ENCODE measurements around the gene LIMK2. TPM values are rescaled to one million over a fixed set of nuclear protein-coding genes. Genes with fewer than 3 reads are reported as not detected.
A peak's percentile ranks its signal among the peaks of the same experiment; 100 is the strongest.
"Not testable (repeated sequence)": the region's sequence is repeated elsewhere in the genome, so short reads cannot be mapped to it uniquely, and the experiment has no call there.

The LIMK2 gene
- total RNA-seq, 3 donors from 2014 or later, result 18.6 to 22.6 (median 20.6) TPM

GRCh38 chr22:31244046-31244942 lies 32.2 kb downstream of the LIMK2 start:
- Mint-ChIP-seq H3K36me3 (ENCODE audit: insufficient read depth) (peaks cover 6% of the 10 kb centered on the region), H3K27me3 (ENCODE audit: low read depth) (no peaks in the 10 kb centered on the region), H3K4me3 (no peak overlapping the region), H3K9me3 (no peaks in the 10 kb centered on the region), H3K4me1 (ENCODE audit: low read depth) (peaks cover 27% of the 10 kb centered on the region)
- no peak for DNase-seq
- ATAC-seq, result no peak

DNA sequence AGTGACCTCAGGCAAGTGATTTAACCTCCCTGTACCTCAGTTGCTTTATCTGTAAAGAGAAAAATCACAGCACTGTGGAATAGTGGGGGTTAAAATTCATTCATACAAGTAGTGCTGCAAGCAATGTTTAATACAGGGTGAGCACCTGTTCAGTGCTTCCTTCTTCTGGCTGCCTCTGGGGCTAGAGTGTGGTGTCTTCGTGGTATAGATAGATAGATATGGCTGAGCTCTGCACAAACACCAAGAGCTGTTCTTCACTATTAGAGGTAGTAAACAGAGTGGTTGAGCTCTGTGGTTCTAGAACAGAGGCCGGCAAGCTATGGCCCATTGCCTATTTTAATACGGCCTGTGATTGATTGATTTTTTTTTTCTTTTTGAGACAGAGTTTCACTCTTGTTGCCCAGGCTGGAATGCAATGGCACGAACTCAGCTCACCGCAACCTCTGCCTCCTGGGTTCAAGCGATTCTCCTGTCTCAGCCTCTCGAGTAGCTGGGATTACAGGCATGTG lies 32.9 kb downstream of the LIMK2 start:
- ATAC-seq, result no peak
- H3K36me3 Mint-ChIP-seq (ENCODE audit: insufficient read depth), result peaks cover 6% of the 10 kb centered on the region
- no peaks in the 10 kb centered on the region for H3K27me3 Mint-ChIP-seq (ENCODE audit: low read depth)
- H3K4me3 Mint-ChIP-seq, result no peak overlapping the region
- H3K4me1 Mint-ChIP-seq (ENCODE audit: low read depth), result peaks cover 27% of the 10 kb centered on the region
- no peaks in the 10 kb centered on the region for H3K9me3 Mint-ChIP-seq
- DNase-seq, result no peak

- H3K9me3 Mint-ChIP-seq, H3K4me3 Mint-ChIP-seq: not testable (repeated sequence)
- peaks cover 27% of the 10 kb centered on the region for H3K4me1 Mint-ChIP-seq (ENCODE audit: low read depth)
Measured at GRCh38 chr22:31245998-31246397, 33.9 kb downstream of the LIMK2 start.

DNA sequence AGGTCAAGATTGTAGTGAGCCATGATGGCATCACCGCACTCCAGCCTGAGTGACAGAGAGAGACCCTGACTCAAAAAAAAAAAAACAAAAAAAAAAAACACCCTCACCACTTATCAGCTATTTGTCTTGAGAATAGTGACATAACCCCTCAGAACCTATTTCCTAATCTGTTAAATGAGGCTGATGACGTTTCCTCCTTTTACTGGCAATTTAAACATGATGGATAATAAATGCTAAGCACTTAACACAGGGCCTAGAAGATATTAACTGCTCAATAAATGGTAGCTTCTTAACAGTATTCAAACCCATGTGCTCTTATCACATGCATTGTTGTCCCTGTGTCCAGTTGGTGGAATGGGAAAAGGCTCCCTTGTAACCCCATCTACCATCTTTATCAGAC lies 34.6 kb downstream of the LIMK2 start:
- ATAC-seq (no peak), DNase-seq (no peak)
- Mint-ChIP-seq H3K4me1 (ENCODE audit: low read depth) (peaks cover 23% of the 10 kb centered on the region), H3K4me3 (no peak overlapping the region), H3K36me3 (ENCODE audit: insufficient read depth) (peaks cover 2% of the 10 kb centered on the region), H3K9me3 (no peaks in the 10 kb centered on the region), H3K27me3 (ENCODE audit: low read depth) (no peaks in the 10 kb centered on the region)

More at GRCh38 chr22:31245998-31246397, 33.9 kb downstream of the LIMK2 start:
- not testable (repeated sequence) for DNase-seq; H3K36me3 Mint-ChIP-seq (ENCODE audit: insufficient read depth); H3K27me3 Mint-ChIP-seq (ENCODE audit: low read depth); ATAC-seq

DNA sequence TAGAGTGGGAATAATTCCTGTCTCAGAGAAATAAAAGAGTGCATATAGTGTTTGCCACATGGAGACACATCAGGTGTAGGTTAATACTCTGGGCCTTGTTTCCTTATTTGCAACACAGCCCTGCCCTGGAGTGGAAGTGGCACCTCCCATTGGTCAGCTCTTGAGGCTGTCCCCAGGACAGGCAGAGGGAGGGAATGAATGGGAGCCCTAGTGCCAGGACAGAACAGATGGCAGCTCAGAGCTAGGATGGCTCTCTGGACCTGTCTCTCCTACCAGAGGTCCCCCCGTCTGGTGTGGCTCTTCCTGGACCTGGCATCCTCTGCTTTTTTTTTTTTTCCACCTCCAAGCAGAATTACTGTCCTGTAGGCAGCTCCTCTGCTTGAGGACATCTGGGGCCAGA lies 35.6 kb downstream of the LIMK2 start:
- Mint-ChIP-seq H3K4me3 (peak overlapping the region; percentile 56), H3K36me3 (ENCODE audit: insufficient read depth) (no peaks in the 10 kb centered on the region), H3K4me1 (ENCODE audit: low read depth) (peaks cover 23% of the 10 kb centered on the region), H3K27me3 (ENCODE audit: low read depth) (no peaks in the 10 kb centered on the region), H3K9me3 (no peaks in the 10 kb centered on the region)
- ATAC-seq (no peak), DNase-seq (no peak)

GRCh38 chr22:31248138-31248745 lies 36.1 kb downstream of the LIMK2 start:
- peaks cover 23% of the 10 kb centered on the region for H3K4me1 Mint-ChIP-seq (ENCODE audit: low read depth)
- H3K4me3 Mint-ChIP-seq, result peak overlapping the region; percentile 56
- no peaks in the 10 kb centered on the region for H3K9me3 Mint-ChIP-seq
- peak; percentile 55 for DNase-seq
- ATAC-seq, result peak; percentile 100
- H3K27me3 Mint-ChIP-seq (ENCODE audit: low read depth), result no peaks in the 10 kb centered on the region
- H3K36me3 Mint-ChIP-seq (ENCODE audit: insufficient read depth), result peaks cover 4% of the 10 kb centered on the region

DNA sequence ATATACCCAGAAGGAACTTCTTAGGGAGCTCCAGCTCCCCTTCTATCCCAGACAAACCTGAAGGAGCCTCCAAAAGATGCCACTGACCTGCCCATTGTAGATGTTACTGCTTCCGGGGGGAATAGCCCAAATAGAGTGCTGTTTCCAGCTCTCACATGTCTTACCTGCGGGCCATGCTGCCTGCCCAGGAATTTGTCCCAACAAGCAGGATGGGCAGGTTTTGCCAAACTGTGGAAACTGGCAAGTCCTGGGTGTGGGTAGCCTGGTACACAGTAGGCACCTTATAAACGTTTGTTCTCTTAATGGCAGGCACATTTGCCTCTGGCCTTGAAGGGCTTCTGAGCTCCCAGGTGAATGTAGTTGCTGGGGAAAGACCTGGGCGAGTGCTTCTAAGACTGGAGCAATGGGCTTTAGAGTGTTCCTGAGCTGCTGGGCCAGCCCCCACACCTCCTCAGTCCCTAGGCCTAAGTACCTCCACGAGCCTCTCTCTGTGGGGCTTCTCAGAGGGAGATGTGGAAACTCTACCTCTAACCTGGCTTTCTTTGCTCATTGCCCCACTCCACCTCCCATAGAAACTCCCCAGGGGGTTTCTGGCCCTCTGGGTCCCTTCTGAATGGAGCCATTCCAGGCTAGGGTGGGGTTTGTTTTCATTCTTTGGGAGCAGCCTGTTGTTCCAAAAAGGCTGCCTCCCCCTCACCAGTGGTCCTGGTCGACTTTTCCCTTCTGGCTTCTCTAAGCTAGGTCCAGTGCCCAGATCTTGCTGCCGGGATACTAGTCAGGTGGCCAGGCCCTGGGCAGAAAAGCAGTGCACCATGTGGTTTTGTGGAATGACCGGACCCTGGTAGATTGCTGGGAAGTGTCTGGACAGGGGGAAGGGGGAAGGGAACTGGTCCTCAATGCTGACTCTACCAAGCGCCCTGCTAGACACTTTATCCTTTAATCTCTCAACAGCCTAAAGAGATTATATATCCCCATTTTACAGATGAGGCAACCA lies 37.2 kb downstream of the LIMK2 start:
- DNase-seq (no peak), ATAC-seq (no peak)
- H3K27me3 Mint-ChIP-seq (ENCODE audit: low read depth), result no peaks in the 10 kb centered on the region
- no peak overlapping the region for H3K4me3 Mint-ChIP-seq
- H3K36me3 Mint-ChIP-seq (ENCODE audit: insufficient read depth), result peaks cover 6% of the 10 kb centered on the region
- peaks cover 21% of the 10 kb centered on the region for H3K4me1 Mint-ChIP-seq (ENCODE audit: low read depth)
- no peaks in the 10 kb centered on the region for H3K9me3 Mint-ChIP-seq

DNA sequence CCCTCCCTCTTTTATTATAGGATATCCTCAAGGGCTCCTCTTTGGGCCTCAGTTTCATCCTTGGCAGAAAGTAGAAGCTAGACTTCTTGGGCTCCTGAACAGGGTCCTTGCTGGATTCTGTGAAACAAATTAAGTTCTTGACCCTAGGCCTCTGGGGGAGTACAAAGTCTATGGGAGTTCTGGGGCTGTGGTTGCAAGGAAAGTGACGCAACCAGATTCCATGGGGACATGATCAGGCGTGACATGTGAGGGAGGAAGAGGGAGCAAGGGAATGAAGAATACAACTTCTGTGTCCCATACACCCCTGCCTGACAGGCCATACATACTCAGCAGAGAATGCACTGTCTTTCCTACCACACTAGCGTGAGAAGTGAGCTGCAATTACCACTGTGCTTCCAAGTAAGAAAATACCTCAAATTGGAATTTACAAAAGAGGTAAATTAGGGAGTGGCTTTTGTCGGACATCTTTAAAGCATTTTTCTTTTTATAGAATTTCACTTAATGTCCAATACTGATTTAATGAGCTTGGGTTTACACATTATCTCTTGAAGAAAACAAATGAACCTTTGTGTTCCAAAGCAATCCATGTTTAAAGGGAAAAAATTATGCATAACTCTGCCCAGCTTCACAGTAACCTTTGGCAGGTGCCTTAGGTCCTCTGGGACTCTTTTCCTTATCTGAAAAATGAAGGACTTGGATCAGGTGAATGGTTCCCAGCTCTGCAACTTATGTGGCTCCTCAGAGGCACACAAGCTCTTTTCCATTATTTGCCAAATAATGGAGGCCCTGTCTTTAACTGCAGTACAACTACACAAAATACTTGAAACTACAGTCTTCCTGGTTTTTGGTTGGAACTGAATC lies 38.9 kb downstream of the LIMK2 start:
- H3K27me3 Mint-ChIP-seq (ENCODE audit: low read depth), result no peaks in the 10 kb centered on the region
- H3K4me3 Mint-ChIP-seq, result no peak overlapping the region
- no peak for DNase-seq
- no peaks in the 10 kb centered on the region for H3K9me3 Mint-ChIP-seq
- peaks cover 6% of the 10 kb centered on the region for H3K36me3 Mint-ChIP-seq (ENCODE audit: insufficient read depth)
- H3K4me1 Mint-ChIP-seq (ENCODE audit: low read depth), result peaks cover 19% of the 10 kb centered on the region
- ATAC-seq, result no peak

GRCh38 chr22:31253949-31254348 lies 41.9 kb downstream of the LIMK2 start:
- no peaks in the 10 kb centered on the region for H3K27me3 Mint-ChIP-seq (ENCODE audit: low read depth)
- DNase-seq, result no peak
- peaks cover 2% of the 10 kb centered on the region for H3K4me1 Mint-ChIP-seq (ENCODE audit: low read depth)
- H3K4me3 Mint-ChIP-seq, result no peak overlapping the region
- no peak for ATAC-seq
- H3K9me3 Mint-ChIP-seq, result no peaks in the 10 kb centered on the region
- peaks cover 13% of the 10 kb centered on the region for H3K36me3 Mint-ChIP-seq (ENCODE audit: insufficient read depth)

DNA sequence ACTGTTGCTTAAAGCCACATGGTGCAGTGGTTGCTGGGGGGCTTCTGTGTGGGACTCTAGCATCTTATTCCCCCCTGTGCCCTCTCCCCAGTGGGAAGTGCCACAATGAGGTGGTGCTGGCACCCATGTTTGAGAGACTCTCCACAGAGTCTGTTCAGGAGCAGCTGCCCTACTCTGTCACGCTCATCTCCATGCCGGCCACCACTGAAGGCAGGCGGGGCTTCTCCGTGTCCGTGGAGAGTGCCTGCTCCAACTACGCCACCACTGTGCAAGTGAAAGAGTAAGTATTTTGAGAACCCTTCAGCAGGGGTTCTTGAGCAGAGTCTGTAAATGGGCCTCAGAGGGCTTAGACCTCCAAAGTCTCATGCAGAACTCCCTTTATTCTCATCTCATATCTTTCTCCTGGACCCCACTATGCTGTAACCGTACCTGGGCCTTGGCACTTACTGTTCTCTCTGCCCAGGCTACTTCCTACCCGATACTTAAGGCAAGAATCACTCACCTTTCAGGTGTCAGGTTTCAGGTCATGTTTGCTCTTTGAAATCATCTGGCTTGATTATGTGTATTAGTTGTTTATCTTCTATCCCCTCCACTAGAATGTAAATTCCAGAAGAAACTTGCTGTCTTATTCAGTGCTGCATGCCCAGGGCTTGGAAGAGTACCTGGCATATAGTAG lies 47.8 kb downstream of the LIMK2 start:
- ATAC-seq, result no peak
- Mint-ChIP-seq H3K4me1 (ENCODE audit: low read depth) (no peaks in the 10 kb centered on the region), H3K4me3 (no peak overlapping the region)

GRCh38 chr22:31260474-31260856 lies 48.4 kb downstream of the LIMK2 start:
- H3K36me3 Mint-ChIP-seq (ENCODE audit: insufficient read depth), result peaks cover 21% of the 10 kb centered on the region
- H3K9me3 Mint-ChIP-seq, result no peaks in the 10 kb centered on the region
- no peak for DNase-seq
- no peak for ATAC-seq
- no peaks in the 10 kb centered on the region for H3K27me3 Mint-ChIP-seq (ENCODE audit: low read depth)
- no peak overlapping the region for H3K4me3 Mint-ChIP-seq
- no peaks in the 10 kb centered on the region for H3K4me1 Mint-ChIP-seq (ENCODE audit: low read depth)

More for the DNA sequence above, 47.8 kb downstream of the LIMK2 start:
- no peaks in the 10 kb centered on the region for H3K9me3 Mint-ChIP-seq
- peaks cover 21% of the 10 kb centered on the region for H3K36me3 Mint-ChIP-seq (ENCODE audit: insufficient read depth)
- no peaks in the 10 kb centered on the region for H3K27me3 Mint-ChIP-seq (ENCODE audit: low read depth)
- no peak for DNase-seq

DNA sequence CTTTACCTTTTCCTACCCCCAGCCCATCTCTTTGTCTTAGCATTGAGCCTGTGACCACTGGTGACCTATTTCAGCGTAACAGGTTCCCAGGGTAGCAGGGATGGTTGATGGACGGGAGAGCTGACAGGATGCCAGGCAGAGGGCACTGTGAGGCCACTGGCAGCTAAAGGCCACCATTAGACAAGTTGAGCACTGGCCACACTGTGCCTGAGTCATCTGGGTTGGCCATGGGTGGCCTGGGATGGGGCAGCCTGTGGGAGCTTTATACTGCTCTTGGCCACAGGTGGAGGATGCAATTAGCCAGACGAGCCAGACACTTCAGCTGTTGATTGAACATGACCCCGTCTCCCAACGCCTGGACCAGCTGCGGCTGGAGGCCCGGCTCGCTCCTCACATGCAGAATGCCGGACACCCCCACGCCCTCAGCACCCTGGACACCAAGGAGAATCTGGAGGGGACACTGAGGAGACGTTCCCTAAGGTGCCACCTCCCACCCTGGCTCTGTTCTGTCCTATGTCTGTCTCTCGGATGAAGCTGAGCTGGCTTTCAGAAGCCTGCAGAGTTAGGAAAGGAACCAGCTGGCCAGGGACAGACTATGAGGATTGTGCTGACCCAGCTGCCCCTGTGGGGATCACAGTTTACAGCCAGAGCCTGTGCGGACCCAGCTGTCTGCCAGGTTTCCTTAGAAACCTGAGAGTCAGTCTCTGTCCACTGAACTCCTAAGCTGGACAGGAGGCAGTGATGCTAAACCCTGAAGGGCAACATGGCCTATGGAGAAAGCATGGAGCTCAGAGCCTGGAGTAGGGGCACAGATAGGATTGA lies 50.4 kb downstream of the LIMK2 start:
- H3K36me3 Mint-ChIP-seq (ENCODE audit: insufficient read depth), result peaks cover 31% of the 10 kb centered on the region
- no peaks in the 10 kb centered on the region for H3K9me3 Mint-ChIP-seq
- no peaks in the 10 kb centered on the region for H3K27me3 Mint-ChIP-seq (ENCODE audit: low read depth)
- ATAC-seq (no peak), DNase-seq (no peak)
- H3K4me3 Mint-ChIP-seq, result no peak overlapping the region
- H3K4me1 Mint-ChIP-seq (ENCODE audit: low read depth), result no peaks in the 10 kb centered on the region
